ENCODE measurements around the gene CDRT4.

CDRT4 gene

DNA sequence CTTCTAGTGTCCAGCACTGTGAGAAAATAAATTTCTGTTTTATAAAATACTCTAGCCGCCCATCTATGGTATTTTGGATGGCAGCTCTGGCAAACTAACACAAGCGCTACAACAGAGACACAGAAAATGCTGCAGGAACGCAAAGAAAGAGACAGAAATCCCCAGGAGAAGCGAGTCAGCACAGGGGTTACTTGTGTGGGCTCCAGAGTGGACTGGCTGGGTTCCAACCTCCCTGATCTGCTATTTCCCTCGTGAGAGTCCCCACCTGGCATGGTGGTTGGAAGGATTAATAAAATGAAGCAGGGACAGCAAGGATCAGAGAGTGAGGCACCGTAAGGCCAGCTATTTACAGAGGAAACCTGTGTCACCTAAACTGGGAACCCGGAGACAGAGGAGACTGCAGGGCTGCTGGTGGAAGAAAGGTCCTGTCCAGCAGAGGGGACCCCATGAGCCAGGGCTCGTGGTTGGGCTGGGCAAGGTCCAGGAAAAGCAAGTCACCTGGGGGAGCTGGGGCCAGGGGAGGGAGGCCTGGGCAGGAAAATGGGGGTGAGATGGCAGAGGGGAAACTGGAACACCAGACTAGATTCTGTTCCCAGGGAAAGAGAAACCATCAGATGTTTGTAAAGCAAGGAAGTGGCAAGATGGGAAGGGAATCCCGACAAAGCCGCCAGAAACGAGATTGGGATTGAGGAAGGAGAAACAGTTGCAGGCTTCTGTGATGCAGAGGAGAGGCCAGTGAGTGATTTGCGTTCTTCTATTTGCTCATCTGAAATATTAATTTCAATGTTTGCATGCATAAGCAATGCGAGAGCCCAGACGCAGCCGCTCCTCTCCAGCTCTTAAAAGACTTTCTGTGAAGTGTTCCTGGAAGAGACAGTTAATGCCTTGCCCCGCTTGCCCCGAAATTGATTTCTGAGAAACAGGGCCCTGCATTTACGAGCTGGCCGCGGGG lies 63.0 kb downstream of the CDRT4 start:
- Mint-ChIP-seq H3K4me1 (no peaks in the 10 kb centered on the region), H3K36me3 (no peaks in the 10 kb centered on the region), H3K4me3 (no peak overlapping the region), H3K27me3 (no peaks in the 10 kb centered on the region), H3K9me3 (no peaks in the 10 kb centered on the region), H3K27ac (no peak overlapping the region)

DNA sequence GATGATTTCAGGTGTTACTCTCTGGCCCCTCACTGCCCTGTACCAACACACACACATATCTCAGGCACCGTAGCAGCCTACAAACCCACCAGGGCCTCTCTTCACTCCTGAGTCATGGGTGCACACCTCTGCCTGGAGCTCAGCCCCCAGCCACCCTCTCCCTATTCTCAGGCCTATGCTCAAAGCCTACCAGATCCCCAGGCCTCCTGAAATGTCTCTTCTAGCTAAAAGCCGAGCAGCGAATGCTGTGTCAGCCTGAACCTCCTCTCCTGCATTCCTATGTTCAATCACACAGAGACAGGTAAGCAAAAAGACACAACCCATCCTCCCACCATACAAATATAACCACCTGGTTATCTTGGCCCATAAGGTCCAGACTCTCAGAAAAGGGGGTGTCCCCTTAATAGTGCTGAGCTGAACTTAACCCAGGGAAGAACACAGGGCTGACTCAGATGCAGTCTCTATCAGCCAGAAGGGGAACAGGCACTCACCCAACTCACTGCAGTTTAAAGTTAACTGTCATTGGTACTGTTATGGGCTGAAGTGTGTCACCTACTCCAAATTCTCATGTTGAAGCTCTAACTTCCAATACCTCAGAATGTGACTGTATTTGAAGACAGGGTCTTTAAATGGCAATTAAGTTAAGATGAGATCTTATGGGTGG lies 64.0 kb downstream of the CDRT4 start:
- peaks cover 2% of the 10 kb centered on the region for H3K27me3 Mint-ChIP-seq
- H3K4me1 Mint-ChIP-seq: no peaks in the 10 kb centered on the region
- H3K36me3 Mint-ChIP-seq: no peaks in the 10 kb centered on the region
- no peaks in the 10 kb centered on the region for H3K9me3 Mint-ChIP-seq
- no peak overlapping the region for H3K4me3 Mint-ChIP-seq
- no peak overlapping the region for H3K27ac Mint-ChIP-seq

DNA sequence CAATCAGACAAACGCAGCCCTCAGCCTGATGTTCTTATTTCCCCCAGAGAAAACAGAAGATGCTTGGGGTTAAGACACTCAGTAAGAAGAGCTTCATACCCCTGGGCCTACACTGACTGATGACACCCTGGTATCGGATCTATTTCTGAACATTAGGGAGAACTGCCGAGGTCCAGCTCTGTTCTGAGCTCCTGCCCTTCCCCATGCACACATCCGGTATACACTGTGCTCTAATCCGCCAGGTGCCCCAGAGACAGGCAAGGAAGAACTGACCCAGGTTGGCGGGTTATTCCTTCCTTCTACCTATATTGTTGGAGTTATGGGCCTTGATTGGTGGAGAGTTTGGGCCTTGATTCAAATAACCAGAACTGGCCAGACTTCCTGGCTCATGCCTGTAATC lies 68.0 kb downstream of the CDRT4 start:
- H3K36me3 Mint-ChIP-seq: no peaks in the 10 kb centered on the region
- H3K4me1 Mint-ChIP-seq: no peaks in the 10 kb centered on the region
- peaks cover 7% of the 10 kb centered on the region for H3K27me3 Mint-ChIP-seq
- no peak overlapping the region for H3K27ac Mint-ChIP-seq
- no peak overlapping the region for H3K4me3 Mint-ChIP-seq
- H3K9me3 Mint-ChIP-seq: no peaks in the 10 kb centered on the region

DNA sequence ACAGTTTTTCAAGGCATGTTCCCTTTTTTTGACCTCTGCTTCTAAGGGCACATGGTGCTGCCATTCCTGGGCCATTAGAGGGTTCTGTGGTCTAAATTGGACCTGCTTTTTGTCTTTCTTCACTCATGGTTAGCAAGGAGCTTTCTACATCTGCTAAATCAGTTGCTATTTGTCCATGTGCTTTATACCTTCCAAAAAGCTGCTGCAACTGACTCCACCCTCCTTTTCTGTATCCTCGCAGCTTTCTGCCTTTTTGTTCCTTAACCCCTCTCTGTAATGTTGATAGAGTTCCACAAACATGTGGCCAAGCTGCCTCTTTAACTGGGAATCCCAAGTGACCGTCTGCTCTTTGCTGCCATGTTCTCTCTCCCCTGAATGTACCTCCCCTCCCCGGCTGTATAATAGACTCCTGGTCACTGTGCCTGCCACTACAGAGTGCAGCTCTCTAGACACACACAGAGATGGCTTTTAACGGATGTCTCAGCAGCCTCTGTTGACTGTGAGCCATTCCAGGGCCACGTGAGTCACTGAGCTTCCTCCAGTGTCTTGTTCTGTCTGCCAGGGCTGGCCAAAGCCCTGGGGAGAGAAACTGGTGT lies 68.6 kb downstream of the CDRT4 start:
- Mint-ChIP-seq H3K4me1 (no peaks in the 10 kb centered on the region), H3K9me3 (no peaks in the 10 kb centered on the region), H3K36me3 (no peaks in the 10 kb centered on the region)

DNA sequence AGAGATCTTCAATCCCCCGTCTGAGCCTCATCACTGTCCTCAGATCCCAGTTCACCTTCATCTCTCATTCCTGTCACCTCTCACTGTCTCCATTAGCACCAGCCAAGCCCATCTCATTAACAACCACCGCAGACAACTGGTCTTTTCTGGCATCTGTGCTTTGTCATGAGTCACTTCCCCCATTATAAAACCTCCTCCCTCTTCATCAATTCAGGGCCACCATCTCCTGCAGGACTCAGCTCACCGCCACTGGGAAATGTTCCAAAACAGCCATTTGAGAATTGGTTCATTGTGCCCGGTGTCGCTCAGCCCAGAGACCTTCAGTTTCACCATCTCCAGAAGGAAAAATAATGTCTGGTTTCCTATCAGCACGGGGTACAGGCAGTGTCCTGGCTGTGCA lies 69.1 kb downstream of the CDRT4 start:
- Mint-ChIP-seq H3K27me3 (peaks cover 7% of the 10 kb centered on the region), H3K36me3 (no peaks in the 10 kb centered on the region), H3K27ac (no peak overlapping the region), H3K9me3 (no peaks in the 10 kb centered on the region), H3K4me1 (no peaks in the 10 kb centered on the region), H3K4me3 (no peak overlapping the region)

More for the DNA sequence above, 68.6 kb downstream of the CDRT4 start:
- Mint-ChIP-seq H3K27me3 (peaks cover 7% of the 10 kb centered on the region), H3K4me3 (no peak overlapping the region), H3K27ac (no peak overlapping the region)

DNA sequence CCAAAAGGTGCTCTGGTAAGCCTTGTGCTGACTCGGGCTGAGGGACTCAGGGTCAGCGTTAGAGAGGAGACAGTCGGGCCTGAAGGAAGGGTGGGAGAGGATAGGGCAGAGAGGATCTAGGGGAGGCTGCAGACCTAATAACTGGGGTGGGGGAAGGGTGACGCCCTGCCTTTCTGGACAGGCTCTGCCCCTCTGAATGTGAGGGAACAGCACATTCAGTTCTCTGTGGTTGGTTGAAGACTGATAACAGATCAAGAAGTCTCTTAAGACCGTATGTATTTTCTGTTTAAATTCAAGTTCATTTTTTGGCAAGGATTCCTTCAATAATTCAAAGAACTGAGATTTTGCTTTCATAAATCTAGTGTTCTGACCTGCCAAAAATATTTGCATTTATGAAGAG lies 69.8 kb downstream of the CDRT4 start:
- H3K36me3 Mint-ChIP-seq: no peaks in the 10 kb centered on the region
- no peak overlapping the region for H3K4me3 Mint-ChIP-seq
- H3K4me1 Mint-ChIP-seq: no peaks in the 10 kb centered on the region
- peaks cover 7% of the 10 kb centered on the region for H3K27me3 Mint-ChIP-seq
- H3K9me3 Mint-ChIP-seq: no peaks in the 10 kb centered on the region
- H3K27ac Mint-ChIP-seq: no peak overlapping the region

DNA sequence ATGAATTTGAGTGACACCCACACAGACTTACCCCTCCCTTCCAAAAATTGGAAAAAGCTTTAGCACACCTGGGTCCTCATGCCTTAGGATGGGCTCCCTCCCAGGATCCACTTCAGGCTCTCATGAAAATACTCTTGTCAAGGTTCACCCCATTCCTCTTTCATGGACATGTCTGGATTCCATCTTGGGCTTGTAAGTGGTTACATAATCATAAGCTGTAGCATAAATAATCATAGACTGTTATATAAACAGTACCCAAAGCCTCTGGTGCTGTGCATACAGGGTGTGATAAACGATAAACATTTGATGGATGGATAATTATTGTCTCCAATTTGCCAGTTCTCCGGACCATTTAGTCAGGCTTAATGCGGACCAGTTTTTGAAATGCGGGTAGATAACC lies 72.3 kb downstream of the CDRT4 start:
- peaks cover 15% of the 10 kb centered on the region for H3K27me3 Mint-ChIP-seq
- no peak overlapping the region for H3K27ac Mint-ChIP-seq
- H3K4me1 Mint-ChIP-seq: no peaks in the 10 kb centered on the region
- H3K9me3 Mint-ChIP-seq: no peaks in the 10 kb centered on the region
- H3K4me3 Mint-ChIP-seq: no peak overlapping the region
- no peaks in the 10 kb centered on the region for H3K36me3 Mint-ChIP-seq

DNA sequence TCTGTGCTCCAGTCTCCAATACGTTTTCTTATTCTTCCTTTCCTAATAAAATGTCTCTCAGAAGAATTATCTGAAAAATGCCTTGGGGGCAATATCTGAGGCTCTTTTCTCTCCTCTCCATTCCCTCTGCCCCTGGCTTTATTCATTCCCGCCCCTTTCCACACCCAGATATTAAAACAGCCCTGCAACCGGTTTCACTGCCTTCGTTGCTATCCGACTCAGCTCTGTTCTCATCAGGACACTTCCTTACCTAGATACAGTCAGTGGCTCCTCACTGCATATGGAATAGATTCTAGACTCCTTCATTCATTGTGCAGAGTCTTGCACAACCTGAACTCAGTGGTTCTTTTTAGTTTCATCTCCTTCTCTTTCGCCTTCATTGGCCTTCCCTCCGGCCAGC lies 74.0 kb downstream of the CDRT4 start:
- no peaks in the 10 kb centered on the region for H3K9me3 Mint-ChIP-seq
- no peak overlapping the region for H3K4me3 Mint-ChIP-seq
- H3K4me1 Mint-ChIP-seq: no peaks in the 10 kb centered on the region
- H3K36me3 Mint-ChIP-seq: no peaks in the 10 kb centered on the region
- no peak overlapping the region for H3K27ac Mint-ChIP-seq
- H3K27me3 Mint-ChIP-seq: peaks cover 13% of the 10 kb centered on the region

DNA sequence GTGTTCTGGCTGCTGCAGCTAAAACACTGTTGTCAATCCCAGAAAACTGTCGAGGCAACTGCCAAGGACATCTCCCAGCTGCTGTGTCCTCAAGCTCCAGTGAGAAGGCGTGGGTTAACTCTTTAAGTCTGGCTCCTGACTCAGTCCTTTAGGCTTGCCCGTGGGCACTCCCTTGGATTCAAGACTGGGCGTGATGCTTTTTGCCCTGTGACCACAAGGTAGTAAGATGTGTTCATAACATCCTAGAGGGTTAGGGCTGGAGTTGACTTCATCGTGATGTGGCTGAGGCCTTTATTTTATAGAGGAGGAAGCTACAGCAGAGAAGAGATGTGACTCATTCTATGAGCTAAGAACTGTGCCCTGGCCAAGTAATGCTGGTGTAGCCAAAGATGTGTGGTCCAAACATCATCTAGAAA lies 75.1 kb downstream of the CDRT4 start:
- peaks cover 8% of the 10 kb centered on the region for H3K27me3 Mint-ChIP-seq
- no peaks in the 10 kb centered on the region for H3K36me3 Mint-ChIP-seq
- H3K4me1 Mint-ChIP-seq: no peaks in the 10 kb centered on the region
- no peak overlapping the region for H3K4me3 Mint-ChIP-seq
- H3K9me3 Mint-ChIP-seq: no peaks in the 10 kb centered on the region
- no peak overlapping the region for H3K27ac Mint-ChIP-seq

DNA sequence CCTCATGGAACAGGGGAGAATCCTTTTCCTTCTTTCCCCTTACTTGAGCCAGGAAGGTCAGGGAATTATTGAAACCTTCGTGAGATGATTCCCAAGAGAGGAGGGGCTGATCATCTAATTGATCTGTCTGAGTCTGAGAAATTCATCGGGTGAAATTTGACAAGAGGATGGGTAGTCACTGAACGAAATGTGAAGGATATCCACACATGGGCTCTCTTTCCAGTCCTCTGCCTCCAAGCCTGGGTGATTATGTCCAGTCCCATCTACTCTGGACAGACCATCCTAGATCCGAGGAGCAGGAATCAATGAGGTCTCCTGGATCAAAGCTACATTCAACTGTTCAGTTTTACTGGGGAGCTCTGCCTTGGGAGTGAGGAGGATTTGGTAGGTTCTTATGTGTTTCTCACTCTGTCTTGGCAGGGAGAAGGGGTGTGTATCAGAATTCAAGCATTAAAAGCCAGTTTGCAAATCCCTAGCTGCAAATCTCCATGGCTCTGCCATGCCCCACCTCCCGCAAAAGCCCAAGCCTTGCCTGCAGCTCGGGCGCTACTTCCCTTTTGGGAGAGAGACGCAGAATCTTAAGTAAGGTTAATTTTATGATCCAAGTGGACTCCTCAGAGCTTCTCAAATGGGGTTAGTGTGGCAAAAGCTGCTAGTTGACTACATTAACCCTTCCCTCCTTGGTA lies 78.9 kb downstream of the CDRT4 start:
- Mint-ChIP-seq H3K9me3 (no peaks in the 10 kb centered on the region), H3K36me3 (no peaks in the 10 kb centered on the region), H3K27me3 (peaks cover 16% of the 10 kb centered on the region), H3K4me1 (no peaks in the 10 kb centered on the region), H3K27ac (no peak overlapping the region), H3K4me3 (no peak overlapping the region)

DNA sequence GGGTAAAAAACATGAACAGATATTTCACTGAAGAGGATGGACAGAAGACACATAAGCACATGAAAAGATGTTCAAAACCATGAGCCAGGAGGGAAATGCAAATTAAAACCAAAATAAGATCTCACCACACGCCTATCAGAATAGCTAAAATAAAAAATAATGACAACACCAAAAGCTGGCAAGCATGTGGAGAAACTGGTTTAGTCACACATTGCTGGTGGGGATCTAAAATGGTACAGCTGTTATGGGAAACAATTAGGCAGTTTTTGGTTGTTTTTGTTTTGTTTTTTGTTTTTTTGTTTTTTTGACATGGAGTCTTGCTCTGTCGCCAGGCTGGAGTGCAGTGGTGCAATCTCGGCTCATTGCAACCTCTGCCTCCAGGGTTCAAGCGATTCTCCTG lies 81.3 kb downstream of the CDRT4 start:
- Mint-ChIP-seq H3K4me1 (no peaks in the 10 kb centered on the region), H3K27me3 (peaks cover 9% of the 10 kb centered on the region), H3K9me3 (no peaks in the 10 kb centered on the region), H3K27ac (no peak overlapping the region), H3K4me3 (no peak overlapping the region), H3K36me3 (no peaks in the 10 kb centered on the region)
